ENCODE measurements around the gene HMGCS2. TPM values are rescaled to one million over a fixed set of nuclear protein-coding genes. Genes with fewer than 3 reads are reported as not detected.

Gene HMGCS2
- total RNA-seq, 1 donor from 2014 or later: 65.5 TPM

GRCh38 chr1:119703666-119704450 lies 64.8 kb downstream of the HMGCS2 start:
- no peak overlapping the region for H3K27ac ChIP-seq (replicated peaks)
- no peak for TF ChIP-seq CTCF (IDR thresholded peaks at IDR 0.05; ENCODE audit: borderline replicate concordance)
- intact Hi-C loops (cut with micrococcal nuclease): no loop called here

GRCh38 chr1:119702384-119702783 lies 66.3 kb downstream of the HMGCS2 start:
- TF ChIP-seq CTCF (IDR thresholded peaks at IDR 0.05; ENCODE audit: borderline replicate concordance): no peak
- H3K4me3 ChIP-seq: no peak overlapping the region
- DNase-seq: no peak
- no peaks in the 10 kb centered on the region for H3K4me1 ChIP-seq
- peaks cover 5% of the 10 kb centered on the region for H3K27me3 ChIP-seq (ENCODE audit: low read depth)
- no peak overlapping the region for H3K27ac ChIP-seq (replicated peaks)
- no peaks in the 10 kb centered on the region for H3K36me3 ChIP-seq
- peaks cover 16% of the 10 kb centered on the region for H3K9me3 ChIP-seq (replicated peaks)
- intact Hi-C loops (cut with micrococcal nuclease): no loop called here

More at GRCh38 chr1:119703666-119704450, 64.8 kb downstream of the HMGCS2 start:
- peaks cover 16% of the 10 kb centered on the region for H3K9me3 ChIP-seq (replicated peaks)
- H3K36me3 ChIP-seq: no peaks in the 10 kb centered on the region
- no peaks in the 10 kb centered on the region for H3K4me1 ChIP-seq
- H3K27me3 ChIP-seq (ENCODE audit: low read depth): no peaks in the 10 kb centered on the region
- DNase-seq: no peak
- H3K4me3 ChIP-seq: no peak overlapping the region

- no peak for TF ChIP-seq CTCF (IDR thresholded peaks at IDR 0.05; ENCODE audit: borderline replicate concordance)
- Histone ChIP-seq H3K4me3 (no peak overlapping the region), H3K36me3 (no peaks in the 10 kb centered on the region), H3K27ac (replicated peaks) (no peak overlapping the region), H3K27me3 (ENCODE audit: low read depth) (peaks cover 7% of the 10 kb centered on the region), H3K4me1 (no peaks in the 10 kb centered on the region), H3K9me3 (replicated peaks) (peaks cover 16% of the 10 kb centered on the region)
- no peak for DNase-seq
- intact Hi-C loops (cut with micrococcal nuclease): no loop called here
Observed at GRCh38 chr1:119701659-119702058, 67.0 kb downstream of the HMGCS2 start.

GRCh38 chr1:119700326-119700725 lies 68.4 kb downstream of the HMGCS2 start:
- no peaks in the 10 kb centered on the region for H3K36me3 ChIP-seq
- intact Hi-C loops (cut with micrococcal nuclease): no loop called here
- H3K4me1 ChIP-seq: no peaks in the 10 kb centered on the region
- no peak for TF ChIP-seq CTCF (IDR thresholded peaks at IDR 0.05; ENCODE audit: borderline replicate concordance)
- no peak overlapping the region for H3K27ac ChIP-seq (replicated peaks)
- no peak for DNase-seq
- H3K27me3 ChIP-seq (ENCODE audit: low read depth): peaks cover 7% of the 10 kb centered on the region
- peaks cover 16% of the 10 kb centered on the region for H3K9me3 ChIP-seq (replicated peaks)
- no peak overlapping the region for H3K4me3 ChIP-seq

Other genes with a start within 250 kb of the HMGCS2 start
- 9.4 TPM for gene ZNF697, start 120.6 kb downstream of the HMGCS2 start, total RNA-seq
- 6.4 TPM for gene PHGDH, start 57.0 kb downstream of the HMGCS2 start, total RNA-seq
- not detected for gene REG4, start 42.6 kb upstream of the HMGCS2 start, total RNA-seq
- not detected for gene ADAM30, start 127.6 kb upstream of the HMGCS2 start, total RNA-seq